Fibroblast of villous mesenchyme (primary cell): ENCODE data around the gene NEGR1. TPM values are rescaled to one million over a fixed set of nuclear protein-coding genes. Genes with fewer than 3 reads are reported as not detected.

ENCODE experiments used
- DNase-seq: peaks from one replicate; pipeline ENCODE4 v3.0.0-alpha.2; 2010; ENCODE audit warnings: low read depth
- H3K4me3 ChIP-seq: 2 replicates; pipeline ENCODE4 v1.5.1; 2011; ENCODE audit warnings: low read depth, mild to moderate bottlenecking, low read length
- CTCF ChIP-seq: IDR thresholded peaks from 2 replicates; pipeline ENCODE4 v1.5.1; 2012; ENCODE audit warnings: low read depth, mild to moderate bottlenecking, low read length; ENCODE audit not compliant: insufficient read depth
- total RNA-seq: library from RNA; depleted of rRNA; stranded (reverse); fragments of >200 nt; gene quantifications from 2 replicates; pipeline ENCODE4 v1.2.3, GENCODE V29; 2012

The NEGR1 gene
- total RNA-seq, 1 donor: 13.8 TPM

- no peak for DNase-seq
- no peak overlapping the region for H3K4me3 ChIP-seq
- TF ChIP-seq CTCF: no peak
Observed at GRCh38 chr1:72063364-72064044, 218.8 kb downstream of the NEGR1 start.

GRCh38 chr1:72062584-72062983 is 219.8 kb downstream of the NEGR1 start:
- peak; percentile 11 for DNase-seq
- no peak overlapping the region for H3K4me3 ChIP-seq
- no peak for TF ChIP-seq CTCF

- no peak for TF ChIP-seq CTCF
- H3K4me3 ChIP-seq: no peak overlapping the region
- DNase-seq: no peak
Observed at GRCh38 chr1:72060466-72061245, 221.7 kb downstream of the NEGR1 start.

- no peak for TF ChIP-seq CTCF
- DNase-seq: no peak
- no peak overlapping the region for H3K4me3 ChIP-seq
Observed at GRCh38 chr1:72056516-72056915, 225.8 kb downstream of the NEGR1 start.

GRCh38 chr1:72051538-72051937 is 230.8 kb downstream of the NEGR1 start:
- TF ChIP-seq CTCF: no peak
- no peak for DNase-seq
- H3K4me3 ChIP-seq: no peak overlapping the region

GRCh38 chr1:72050551-72050950 is 231.8 kb downstream of the NEGR1 start:
- DNase-seq: no peak
- no peak for TF ChIP-seq CTCF
- H3K4me3 ChIP-seq: no peak overlapping the region
